ENCODE data around the gene BGN.

The BGN gene

GRCh38 chrX:153462291-153462690 is 32.5 kb upstream of the BGN start:
- no peak for DNase-seq

GRCh38 chrX:153463031-153463430 is 31.7 kb upstream of the BGN start:
- DNase-seq: no peak

GRCh38 chrX:153463556-153463955 is 31.2 kb upstream of the BGN start:
- DNase-seq: no peak

- DNase-seq: no peak
Measured at GRCh38 chrX:153464116-153464515, 30.7 kb upstream of the BGN start.

- no peak for DNase-seq
Measured at GRCh38 chrX:153465691-153466380, 28.9 kb upstream of the BGN start.

GRCh38 chrX:153468008-153468580 is 26.7 kb upstream of the BGN start:
- DNase-seq: no peak

- DNase-seq: no peak
Measured at GRCh38 chrX:153469811-153470410, 24.9 kb upstream of the BGN start.

- DNase-seq: peak; percentile 97
Measured at GRCh38 chrX:153470411-153471363, 24.1 kb upstream of the BGN start, which contains the start of gene HAUS7. TSS of gene HAUS7 (minus strand) at chrX:153470576. CDS start at chrX:153470557, 19 bp downstream.

- DNase-seq: no peak
Measured at GRCh38 chrX:153471663-153472280, 23.0 kb upstream of the BGN start.

GRCh38 chrX:153473126-153473525 is 21.7 kb upstream of the BGN start:
- DNase-seq: no peak

GRCh38 chrX:153474266-153474665 is 20.5 kb upstream of the BGN start:
- DNase-seq: no peak

- DNase-seq: no peak
Measured at GRCh38 chrX:153474718-153475117, 20.1 kb upstream of the BGN start.

GRCh38 chrX:153475271-153475670 is 19.5 kb upstream of the BGN start:
- DNase-seq: no peak

- DNase-seq: no peak
Measured at GRCh38 chrX:153475751-153476281, 19.0 kb upstream of the BGN start.

- no peak for DNase-seq
Measured at GRCh38 chrX:153476666-153477363, 18.0 kb upstream of the BGN start.

- DNase-seq: no peak
Measured at GRCh38 chrX:153477364-153477857, 17.4 kb upstream of the BGN start.

GRCh38 chrX:153477901-153478300 is 16.9 kb upstream of the BGN start:
- no peak for DNase-seq

GRCh38 chrX:153478746-153479145 is 16.0 kb upstream of the BGN start:
- no peak for DNase-seq

- no peak for DNase-seq
Measured at GRCh38 chrX:153481043-153481442, 13.7 kb upstream of the BGN start.

- DNase-seq: no peak
Measured at GRCh38 chrX:153482376-153483015, 12.3 kb upstream of the BGN start.

Measured in NCI-H2107 (cell line).